SK-N-SH (cell line): ENCODE measurements around the gene PPP1R14B. TPM values are rescaled to one million over a fixed set of nuclear protein-coding genes. Genes with fewer than 3 reads are reported as not detected.

Experiments
- CTCF ChIA-PET: fragments of 300-600, 350-600 bp; formaldehyde crosslinking; extraction: SDS; loops from one replicate; lab custom pipeline; 2021; lab: Yijun Ruan, JAX
- POLR2A ChIA-PET: fragments of 350-600 bp; sonication (Branson Sonifier 250); formaldehyde crosslinking; extraction: SDS; loops from one replicate; lab custom pipeline; 2020; ENCODE audit warnings: antibody characterized with exemption, inconsistent platforms; lab: Yijun Ruan, JAX
- DNase-seq: peaks from one replicate; pipeline ENCODE4 v3.0.0; 2012
- H2AFZ ChIP-seq: fragments of 200-600 bp; sonication (generic); 2 replicates; pipeline ENCODE4 v1.8.1; 2016; ENCODE audit warnings: antibody characterized with exemption, mild to moderate bottlenecking, low read depth
- H3F3A ChIP-seq: fragments of 200-600 bp; sonication (generic); replicated peaks from 2 replicates; pipeline ENCODE3; 2016; ENCODE audit warnings: antibody characterized with exemption, mild to moderate bottlenecking; ENCODE audit not compliant: insufficient read depth
- H3K27ac ChIP-seq, 2 experiments: fragments of 200-500 bp in 1 of 2; fragments of 200-600 bp in 1 of 2; sonication (Bioruptor generic) in 1 of 2; sonication (generic), shearing (Covaris generic) in 1 of 2; 2 replicates each; pipeline versions ENCODE4 v1.5.1 to v1.6.1; 2014 to 2016; ENCODE audit warnings: low read depth in 2 of 2, inconsistent platforms in 1 of 2, low read length in 1 of 2, mild to moderate bottlenecking in 1 of 2, mixed read lengths in 1 of 2
- H3K27me3 ChIP-seq: fragments of 200-600 bp; sonication (generic), shearing (Covaris generic); 2 replicates; pipeline ENCODE4 v1.6.1; 2016; ENCODE audit warnings: mixed run types; ENCODE audit not compliant: insufficient read depth
- H3K36me3 ChIP-seq, 2 experiments: fragments of 200-500 bp in 1 of 2; fragments of 200-600 bp in 1 of 2; sonication (Bioruptor generic) in 1 of 2; sonication (generic) in 1 of 2; replicated peaks in 1 of 2; 2 replicates each; pipeline versions ENCODE3 to v1.5.1; 2014 to 2016; ENCODE audit warnings: low read length in 1 of 2, mild to moderate bottlenecking in 1 of 2; ENCODE audit not compliant: insufficient read depth in 2 of 2, control insufficient read depth in 1 of 2
- H3K4me1 ChIP-seq, 2 experiments: fragments of 200-500 bp in 1 of 2; fragments of 200-600 bp in 1 of 2; sonication (Bioruptor generic) in 1 of 2; sonication (generic), shearing (Covaris generic) in 1 of 2; 2 replicates each; pipeline versions ENCODE4 v1.5.1 to v1.6.1; 2014 to 2016; ENCODE audit warnings: low read depth in 1 of 2, low read length in 1 of 2, mixed run types in 1 of 2; ENCODE audit not compliant: insufficient read depth in 2 of 2, control insufficient read depth in 1 of 2
- H3K4me2 ChIP-seq: fragments of 200-600 bp; sonication (generic), shearing (Covaris generic); 2 replicates; pipeline ENCODE4 v1.6.1; 2017; ENCODE audit warnings: mixed run types
- H3K4me3 ChIP-seq, 2 experiments: fragments of 200-500 bp in 1 of 2; fragments of 200-600 bp in 1 of 2; sonication (Bioruptor generic) in 1 of 2; sonication (generic), shearing (Covaris generic) in 1 of 2; 2 replicates each; pipeline versions ENCODE4 v1.5.1 to v1.8.1; 2014 to 2016; ENCODE audit warnings: low read depth in 2 of 2, inconsistent platforms in 1 of 2, low read length in 1 of 2, mild to moderate bottlenecking in 1 of 2, mixed read lengths in 1 of 2, moderate library complexity in 1 of 2
- H3K79me2 ChIP-seq: fragments of 200-600 bp; sonication (generic); 2 replicates; pipeline ENCODE4 v1.8.1; 2017; ENCODE audit warnings: mild to moderate bottlenecking; ENCODE audit not compliant: insufficient read depth
- H3K9ac ChIP-seq: fragments of 200-600 bp; sonication (generic); 2 replicates; pipeline ENCODE4 v1.6.1; 2017; ENCODE audit warnings: mixed run types
- H3K9me2 ChIP-seq: fragments of 200-600 bp; sonication (generic); 2 replicates; pipeline ENCODE4 v1.6.1; 2017; ENCODE audit warnings: mixed run types
- H3K9me3 ChIP-seq: fragments of 200-600 bp; sonication (generic); 2 replicates; pipeline ENCODE4 v1.6.1; 2017; ENCODE audit warnings: mixed run types, mild to moderate bottlenecking, moderate library complexity
- H4K20me1 ChIP-seq: fragments of 200-600 bp; sonication (generic); 2 replicates; pipeline ENCODE4 v1.6.1; 2017; ENCODE audit warnings: mild to moderate bottlenecking, mixed run types; ENCODE audit not compliant: insufficient read depth
- ELF1 ChIP-seq: IDR thresholded peaks from 2 replicates; pipeline ENCODE4 v1.4.0; 2012
- EP300 ChIP-seq, 2 experiments: IDR thresholded peaks; 2 replicates each; pipeline versions ENCODE4 v1.4.0 to v1.6.1; 2012; ENCODE audit warnings: borderline replicate concordance in 1 of 2, low read depth in 1 of 2, low read length in 1 of 2
- FOXJ3 ChIP-seq: sonication (generic); formaldehyde crosslinking; IDR thresholded peaks from 2 replicates; pipeline ENCODE4 v1.5.1; 2020; ENCODE audit warnings: mild to moderate bottlenecking, missing genetic modification reagents
- FOXM1 ChIP-seq: IDR thresholded peaks from 2 replicates; pipeline ENCODE4 v1.4.0; 2012; ENCODE audit warnings: low read depth, mild to moderate bottlenecking
- GABPA ChIP-seq: IDR thresholded peaks from 2 replicates; pipeline ENCODE4 v1.4.0; 2012; ENCODE audit warnings: low read depth, mild to moderate bottlenecking
- GATA2 ChIP-seq: sonication (generic); formaldehyde crosslinking; IDR thresholded peaks from 2 replicates; pipeline ENCODE4 v1.5.0; 2020; ENCODE audit warnings: mild to moderate bottlenecking, missing genetic modification reagents
- JUND ChIP-seq: IDR thresholded peaks from 2 replicates; pipeline ENCODE4 v1.4.0; 2012
- MXI1 ChIP-seq: IDR thresholded peaks from 2 replicates; pipeline ENCODE4 v1.6.1; 2012; ENCODE audit warnings: mild to moderate bottlenecking, low read depth, low read length, improper control_type of control experiment
- NFIC ChIP-seq: IDR thresholded peaks from 2 replicates; pipeline ENCODE4 v1.4.0; 2012; ENCODE audit warnings: borderline replicate concordance
- NRF1 ChIP-seq: IDR thresholded peaks from 2 replicates; pipeline ENCODE4 v1.6.1; 2012; ENCODE audit warnings: low read depth, mild to moderate bottlenecking, low read length
- POLR2AphosphoS5 ChIP-seq: IDR thresholded peaks from 2 replicates; pipeline ENCODE4 v1.6.1; 2012; ENCODE audit warnings: low read depth, low read length
- RAD21 ChIP-seq: IDR thresholded peaks from 2 replicates; pipeline ENCODE4 v1.6.1; 2012; ENCODE audit warnings: mild to moderate bottlenecking, low read length
- RCOR1 ChIP-seq: fragments of 150-350 bp; IDR thresholded peaks from 2 replicates; pipeline ENCODE4 v1.6.1; 2017; ENCODE audit warnings: antibody characterized with exemption, low read length
- SIN3A ChIP-seq: IDR thresholded peaks from 2 replicates; pipeline ENCODE4 v1.6.1; 2012; ENCODE audit warnings: low read depth, mild to moderate bottlenecking, low read length, moderate library complexity, borderline replicate concordance
- TAF1 ChIP-seq: IDR thresholded peaks from 2 replicates; pipeline ENCODE4 v1.6.1; 2012; ENCODE audit warnings: low read depth, mild to moderate bottlenecking, low read length, moderate library complexity, borderline replicate concordance
- TCF12 ChIP-seq: IDR thresholded peaks from 2 replicates; pipeline ENCODE4 v1.4.0; 2012
- YY1 ChIP-seq: IDR thresholded peaks from 2 replicates; pipeline ENCODE4 v1.4.0; 2012; ENCODE audit warnings: low read depth, mild to moderate bottlenecking
- WGBS: methylation state at CpG from one replicate; pipeline ENCODE4 v1.1.6; 2017; ENCODE audit warnings: low lambda C conversion rate; 5-methylcytosine and 5-hydroxymethylcytosine counted together
- polyA plus RNA-seq, 3 experiments: library from polyadenylated mRNA; depleted of rRNA; stranded (reverse); fragments of >200 nt; gene quantifications; 2 replicates each; pipeline ENCODE4 v1.2.3, GENCODE V29; 2012
- TF ChIP-seq, protein P1 (sequence below): IDR thresholded peaks from 2 replicates; pipeline ENCODE4 v1.6.1; 2012; ENCODE audit warnings: mild to moderate bottlenecking, low read depth, low read length, moderate library complexity
- TF ChIP-seq, protein P2 (sequence below): IDR thresholded peaks from 2 replicates; pipeline ENCODE4; 2012

Gene PPP1R14B
- polyA plus RNA-seq, 1 of the 3 experiments (the other 2 are of a cell fraction): 523 TPM

DNA sequence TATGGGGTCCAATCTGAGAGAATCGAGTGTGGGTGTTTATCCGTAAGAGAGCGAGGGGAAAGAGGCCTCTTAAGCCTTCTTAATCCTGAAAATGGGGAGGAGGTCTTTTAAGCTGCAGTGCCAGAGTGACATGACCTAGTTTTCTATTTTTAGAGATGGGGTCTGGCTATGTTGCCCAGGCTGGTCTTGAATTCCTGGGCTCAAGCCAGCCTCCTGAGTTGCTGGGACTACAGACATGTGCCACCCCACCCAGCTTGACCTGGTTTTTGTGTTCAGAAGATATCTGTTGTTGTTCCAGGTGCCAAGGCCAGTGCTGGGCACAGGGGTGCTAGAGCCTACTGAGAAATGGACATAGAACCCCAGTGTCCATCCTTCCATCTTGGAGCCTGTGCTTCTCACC is 36.3 kb upstream of the PPP1R14B start (continued):
- TF ChIP-seq, protein P1, sequence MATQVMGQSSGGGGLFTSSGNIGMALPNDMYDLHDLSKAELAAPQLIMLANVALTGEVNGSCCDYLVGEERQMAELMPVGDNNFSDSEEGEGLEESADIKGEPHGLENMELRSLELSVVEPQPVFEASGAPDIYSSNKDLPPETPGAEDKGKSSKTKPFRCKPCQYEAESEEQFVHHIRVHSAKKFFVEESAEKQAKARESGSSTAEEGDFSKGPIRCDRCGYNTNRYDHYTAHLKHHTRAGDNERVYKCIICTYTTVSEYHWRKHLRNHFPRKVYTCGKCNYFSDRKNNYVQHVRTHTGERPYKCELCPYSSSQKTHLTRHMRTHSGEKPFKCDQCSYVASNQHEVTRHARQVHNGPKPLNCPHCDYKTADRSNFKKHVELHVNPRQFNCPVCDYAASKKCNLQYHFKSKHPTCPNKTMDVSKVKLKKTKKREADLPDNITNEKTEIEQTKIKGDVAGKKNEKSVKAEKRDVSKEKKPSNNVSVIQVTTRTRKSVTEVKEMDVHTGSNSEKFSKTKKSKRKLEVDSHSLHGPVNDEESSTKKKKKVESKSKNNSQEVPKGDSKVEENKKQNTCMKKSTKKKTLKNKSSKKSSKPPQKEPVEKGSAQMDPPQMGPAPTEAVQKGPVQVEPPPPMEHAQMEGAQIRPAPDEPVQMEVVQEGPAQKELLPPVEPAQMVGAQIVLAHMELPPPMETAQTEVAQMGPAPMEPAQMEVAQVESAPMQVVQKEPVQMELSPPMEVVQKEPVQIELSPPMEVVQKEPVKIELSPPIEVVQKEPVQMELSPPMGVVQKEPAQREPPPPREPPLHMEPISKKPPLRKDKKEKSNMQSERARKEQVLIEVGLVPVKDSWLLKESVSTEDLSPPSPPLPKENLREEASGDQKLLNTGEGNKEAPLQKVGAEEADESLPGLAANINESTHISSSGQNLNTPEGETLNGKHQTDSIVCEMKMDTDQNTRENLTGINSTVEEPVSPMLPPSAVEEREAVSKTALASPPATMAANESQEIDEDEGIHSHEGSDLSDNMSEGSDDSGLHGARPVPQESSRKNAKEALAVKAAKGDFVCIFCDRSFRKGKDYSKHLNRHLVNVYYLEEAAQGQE: no peak
- no peak for TF ChIP-seq JUND
- no peak for TF ChIP-seq EP300 (IDR thresholded peaks at IDR 0.05; ENCODE audit: borderline replicate concordance in 1 of 2, low read depth in 1 of 2, low read length in 1 of 2)
- no peak for TF ChIP-seq ELF1
- no peak for TF ChIP-seq RCOR1
- TF ChIP-seq POLR2AphosphoS5: no peak
- TF ChIP-seq MXI1: no peak
- TF ChIP-seq, protein P2, sequence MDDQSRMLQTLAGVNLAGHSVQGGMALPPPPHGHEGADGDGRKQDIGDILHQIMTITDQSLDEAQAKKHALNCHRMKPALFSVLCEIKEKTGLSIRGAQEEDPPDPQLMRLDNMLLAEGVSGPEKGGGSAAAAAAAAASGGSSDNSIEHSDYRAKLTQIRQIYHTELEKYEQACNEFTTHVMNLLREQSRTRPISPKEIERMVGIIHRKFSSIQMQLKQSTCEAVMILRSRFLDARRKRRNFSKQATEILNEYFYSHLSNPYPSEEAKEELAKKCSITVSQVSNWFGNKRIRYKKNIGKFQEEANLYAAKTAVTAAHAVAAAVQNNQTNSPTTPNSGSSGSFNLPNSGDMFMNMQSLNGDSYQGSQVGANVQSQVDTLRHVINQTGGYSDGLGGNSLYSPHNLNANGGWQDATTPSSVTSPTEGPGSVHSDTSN: no peak

DNA sequence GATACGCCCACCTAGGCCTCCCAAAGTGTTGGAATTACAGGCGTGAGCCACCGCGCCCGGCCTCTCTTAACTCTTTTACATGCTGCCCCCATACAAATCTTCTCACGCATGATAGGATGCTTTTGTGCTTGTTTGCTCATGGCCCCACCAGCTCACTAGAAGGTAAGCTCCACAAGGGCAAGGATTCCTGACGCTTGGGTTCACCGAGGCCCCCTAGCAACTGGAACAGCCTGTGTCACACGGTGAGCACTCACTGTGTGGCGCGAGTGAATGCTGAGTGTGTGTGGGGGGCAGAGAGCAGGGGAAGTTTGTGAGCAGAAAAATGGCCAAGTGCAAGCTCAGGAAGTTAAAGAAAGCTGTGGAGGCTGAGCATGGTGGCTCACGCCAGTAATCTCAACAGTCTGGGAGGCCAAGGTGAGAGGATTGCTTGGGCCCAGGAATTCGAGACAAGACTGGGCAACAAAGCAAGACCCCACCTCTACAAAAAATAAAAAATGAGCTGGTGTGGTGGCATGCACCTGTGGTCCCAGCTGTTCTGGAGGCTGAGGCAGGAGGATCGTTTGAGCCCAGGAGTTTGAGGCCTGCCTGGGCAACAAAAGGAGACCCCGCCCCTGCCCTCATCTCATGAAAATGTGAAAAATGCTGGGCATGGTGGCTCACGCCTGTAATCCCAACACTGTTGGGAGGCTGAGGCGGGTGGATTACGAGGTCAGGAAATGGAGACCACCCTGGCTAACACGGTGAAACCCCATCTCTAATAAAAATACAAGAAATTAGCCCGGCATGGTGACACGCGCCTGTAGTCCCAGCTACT is 35.4 kb upstream of the PPP1R14B start:
- H3K9me3 ChIP-seq: no peaks in the 10 kb centered on the region
- H3F3A ChIP-seq: peaks cover 9% of the 10 kb centered on the region
- H3K27ac ChIP-seq: no peak overlapping the region
- peaks cover 6 to 7% of the 10 kb centered on the region in 2 experiments for H3K36me3 ChIP-seq
- no peak overlapping the region for H2AFZ ChIP-seq
- H3K79me2 ChIP-seq: peaks cover 30% of the 10 kb centered on the region
- no peak overlapping the region for H3K4me2 ChIP-seq
- TF ChIP-seq JUND (no peak), MXI1 (no peak), FOXJ3 (CRISPR knock-in tag) (no peak), YY1 (no peak), GATA2 (no peak), GABPA (no peak), RCOR1 (no peak), TCF12 (no peak), FOXM1 (no peak), NFIC (no peak), RAD21 (no peak), NRF1 (no peak), TAF1 (no peak), SIN3A (no peak)
- TF ChIP-seq, protein P2: no peak
- no peak for DNase-seq
- H3K4me1 ChIP-seq: peaks cover 8 to 21% of the 10 kb centered on the region in 2 experiments; a peak in 2 of 4 replicates
- 94% methylated on average over 22 of the region's 22 CpGs for WGBS
- H3K9me2 ChIP-seq: no peaks in the 10 kb centered on the region
- POLR2A ChIA-PET: interaction anchor here (0.7 to 0.9 kb wide), 2 partner anchors 22 to 202 kb away, joined by 3 read pairs; no protein-coding TSS in a partner anchor
- CTCF ChIA-PET: interaction anchor here (0.9 to 12.2 kb wide), 3 partner anchors 10 to 34 kb away, joined by 3 to 196 read pairs (median 46); partner anchors contain the start of genes CATSPERZ and ESRRA
- H3K27me3 ChIP-seq: no peaks in the 10 kb centered on the region
- no peak overlapping the region for H3K4me3 ChIP-seq
- no peaks in the 10 kb centered on the region for H4K20me1 ChIP-seq
- no peak overlapping the region for H3K9ac ChIP-seq
